Measurements from ENCODE around the gene SOS1.
"Not testable (repeated sequence)": the region's sequence is repeated elsewhere in the genome, so short reads cannot be mapped to it uniquely, and the experiment has no call there.

SOS1 gene

GRCh38 chr2:39156107-39156506 is 35.3 kb upstream of the SOS1 start:
- TF ChIP-seq CTCF (IDR thresholded peaks at IDR 0.05; ENCODE audit: control insufficient read depth, insufficient read depth, low read depth, low read length, missing control alignments), result no peak
- peak; percentile 46 for DNase-seq (ENCODE audit: low read depth)

GRCh38 chr2:39155573-39155972 is 34.7 kb upstream of the SOS1 start:
- DNase-seq (ENCODE audit: low read depth); H3K4me3 ChIP-seq (ENCODE audit: control insufficient read depth, low read depth, low read length): not testable (repeated sequence)

More at GRCh38 chr2:39156107-39156506, 35.3 kb upstream of the SOS1 start:
- no peak overlapping the region for H3K4me3 ChIP-seq (ENCODE audit: control insufficient read depth, low read depth, low read length)

GRCh38 chr2:39154944-39155343 is 34.1 kb upstream of the SOS1 start:
- TF ChIP-seq CTCF (IDR thresholded peaks at IDR 0.05; ENCODE audit: control insufficient read depth, insufficient read depth, low read depth, low read length, missing control alignments), result no peak
- no peak overlapping the region for H3K4me3 ChIP-seq (ENCODE audit: control insufficient read depth, low read depth, low read length)
- no peak for DNase-seq (ENCODE audit: low read depth)

- no peak for TF ChIP-seq CTCF (IDR thresholded peaks at IDR 0.05; ENCODE audit: control insufficient read depth, insufficient read depth, low read depth, low read length, missing control alignments)
- no peak for DNase-seq (ENCODE audit: low read depth)
- H3K4me3 ChIP-seq (ENCODE audit: control insufficient read depth, low read depth, low read length), result no peak overlapping the region
Observed at GRCh38 chr2:39153312-39153711, 32.5 kb upstream of the SOS1 start.

- H3K4me3 ChIP-seq (ENCODE audit: control insufficient read depth, low read depth, low read length), result no peak overlapping the region
- TF ChIP-seq CTCF (IDR thresholded peaks at IDR 0.05; ENCODE audit: control insufficient read depth, insufficient read depth, low read depth, low read length, missing control alignments), result no peak
Observed at GRCh38 chr2:39152504-39152903, 31.7 kb upstream of the SOS1 start.

GRCh38 chr2:39150890-39151497 is 30.1 kb upstream of the SOS1 start:
- no peak overlapping the region for H3K4me3 ChIP-seq (ENCODE audit: control insufficient read depth, low read depth, low read length)
- no peak for TF ChIP-seq CTCF (IDR thresholded peaks at IDR 0.05; ENCODE audit: control insufficient read depth, insufficient read depth, low read depth, low read length, missing control alignments)
- no peak for DNase-seq (ENCODE audit: low read depth)

More at GRCh38 chr2:39152504-39152903, 31.7 kb upstream of the SOS1 start:
- no peak for DNase-seq (ENCODE audit: low read depth)

- TF ChIP-seq CTCF (IDR thresholded peaks at IDR 0.05; ENCODE audit: control insufficient read depth, insufficient read depth, low read depth, low read length, missing control alignments), result no peak
- no peak for DNase-seq (ENCODE audit: low read depth)
- no peak overlapping the region for H3K4me3 ChIP-seq (ENCODE audit: control insufficient read depth, low read depth, low read length)
Observed at GRCh38 chr2:39150102-39150562, 29.3 kb upstream of the SOS1 start.

Data from AG09309 (cell line).